GM12878 (cell line): Measurements from ENCODE around the gene COL27A1. TPM values are rescaled to one million over a fixed set of nuclear protein-coding genes. Genes with fewer than 3 reads are reported as not detected.

Source experiments
- ATAC-seq: fragments of 200-7000 bp; cut with Tn5 transposase; 3 replicates; pipeline ENCODE4 v1.9.1; 2020; ENCODE audit warnings: mild to moderate bottlenecking, moderate library complexity
- BruUV-seq: library from RNA; stranded (reverse); fragments of 400-500 nt; replicated peaks from 2 replicates; lab custom pipeline; 2021; lab: Mats Ljungman, UMichigan
- CTCF ChIA-PET: fragments of 300-600 bp; sonication (Branson Sonifier 250); formaldehyde crosslinking; extraction: SDS; loops from one replicate; lab custom pipeline; 2021; ENCODE audit warnings: inconsistent platforms; lab: Yijun Ruan, JAX
- POLR2A ChIA-PET: fragments of 350-600 bp; formaldehyde crosslinking; extraction: SDS; loops from one replicate; lab custom pipeline; 2021; ENCODE audit warnings: inconsistent platforms; lab: Charles Lee
- RAD21 ChIA-PET: fragments of 300-600 bp; sonication (Branson Sonifier 250); formaldehyde crosslinking; loops from one replicate; lab custom pipeline; 2023; ENCODE audit warnings: antibody characterized with exemption; ENCODE audit not compliant: unreplicated experiment; lab: Charles Lee
- SMC1A ChIA-PET: fragments of 300-600 bp; sonication (Branson Sonifier 250); formaldehyde crosslinking; loops from one replicate; lab custom pipeline; 2023; ENCODE audit not compliant: unreplicated experiment, uncharacterized antibody; lab: Charles Lee
- DNase-seq: peaks from one replicate; pipeline ENCODE4 v3.0.0-alpha.2; 2011; ENCODE audit warnings: low read depth, low spot score
- FAIRE-seq: peaks from 3 replicates; lab custom pipeline; 2011; peaks lifted over from hg19 to GRCh38; lab: Jason Lieb, UNC
- H2AFZ ChIP-seq: 2 replicates; pipeline ENCODE4 v1.6.0; 2011; ENCODE audit warnings: low read depth, low read length, control low read depth; ENCODE audit not compliant: control insufficient read depth
- H3K27ac ChIP-seq: 2 replicates; pipeline ENCODE4 v1.5.1; 2011; ENCODE audit warnings: control low read depth; ENCODE audit not compliant: control insufficient read depth, insufficient read depth
- H3K27me3 ChIP-seq, 2 experiments: replicated peaks in 1 of 2; 2 replicates each; pipeline versions ENCODE4 v1.6.0 to v1.6.1; 2011; ENCODE audit warnings: low read length in 1 of 2; ENCODE audit not compliant: control insufficient read depth in 2 of 2, insufficient read depth in 2 of 2
- H3K36me3 ChIP-seq, 2 experiments: 2 replicates each; pipeline ENCODE4 v1.5.1; 2011; ENCODE audit warnings: low read length in 1 of 2; ENCODE audit not compliant: control insufficient read depth in 2 of 2, insufficient read depth in 2 of 2
- H3K4me1 ChIP-seq: 2 replicates; pipeline ENCODE4 v1.6.1; 2011; ENCODE audit warnings: mild to moderate bottlenecking, low read length, moderate library complexity, mixed read lengths; ENCODE audit not compliant: control insufficient read depth, insufficient read depth
- H3K4me2 ChIP-seq: 2 replicates; pipeline ENCODE4 v1.6.0; 2011; ENCODE audit warnings: control low read depth; ENCODE audit not compliant: control insufficient read depth, insufficient read depth
- H3K4me3 ChIP-seq: fragments of 200-600 bp; sonication (generic); 2 replicates; pipeline ENCODE4 v1.5.1; 2016
- H3K79me2 ChIP-seq: 2 replicates; pipeline ENCODE4 v1.6.0; 2011; ENCODE audit warnings: low read length; ENCODE audit not compliant: control insufficient read depth, insufficient read depth
- H3K9ac ChIP-seq: 2 replicates; pipeline ENCODE4 v1.8.0; 2011; ENCODE audit warnings: low read length, control low read depth, mixed read lengths; ENCODE audit not compliant: control insufficient read depth, insufficient read depth
- H3K9me3 ChIP-seq: replicated peaks from 3 replicates; pipeline ENCODE4 v1.5.1; 2011; ENCODE audit warnings: mild to moderate bottlenecking, low read length; ENCODE audit not compliant: control insufficient read depth, insufficient read depth
- H4K20me1 ChIP-seq: 2 replicates; pipeline ENCODE4 v1.6.0; 2011; ENCODE audit not compliant: control insufficient read depth, insufficient read depth
- ASH2L ChIP-seq: fragments of 300-600, 200-600 bp; sonication (generic); IDR thresholded peaks from 2 replicates; pipeline ENCODE4 v1.6.1; 2017; ENCODE audit warnings: low read depth, mild to moderate bottlenecking, borderline replicate concordance
- IKZF1 ChIP-seq: fragments of 450-650 bp; conservative IDR thresholded peaks from 2 replicates; pipeline ENCODE4 v1.6.1; 2017; ENCODE audit warnings: antibody characterized with exemption, mild to moderate bottlenecking
- KDM1A ChIP-seq: fragments of 200-600 bp; sonication (generic); IDR thresholded peaks from 2 replicates; pipeline ENCODE4 v1.6.1; 2016; ENCODE audit warnings: borderline replicate concordance
- NFIC ChIP-seq: IDR thresholded peaks from 2 replicates; pipeline ENCODE4 v1.6.1; 2012; ENCODE audit warnings: low read depth, mild to moderate bottlenecking, inconsistent platforms, low read length, moderate library complexity
- RAD21 ChIP-seq: IDR thresholded peaks from 2 replicates; pipeline ENCODE4 v1.6.1; 2011; ENCODE audit warnings: mild to moderate bottlenecking, low read depth, low read length, moderate library complexity; ENCODE audit not compliant: insufficient read depth
- SIX5 ChIP-seq: IDR thresholded peaks from 2 replicates; pipeline ENCODE4 v1.6.1; 2011; ENCODE audit warnings: mild to moderate bottlenecking, low read depth, low read length, moderate library complexity; ENCODE audit not compliant: severe bottlenecking
- SMAD5 ChIP-seq: IDR thresholded peaks from 2 replicates; pipeline ENCODE4 v1.6.1; 2016; ENCODE audit warnings: antibody characterized with exemption, low read depth
- SMC3 ChIP-seq: IDR thresholded peaks from 2 replicates; pipeline ENCODE4 v1.6.1; 2011; ENCODE audit warnings: low read length, improper control_type of control experiment, borderline replicate concordance
- SPI1 ChIP-seq: IDR thresholded peaks from 2 replicates; pipeline ENCODE4 v1.6.1; 2011; ENCODE audit warnings: low read depth, mild to moderate bottlenecking, low read length, moderate library complexity, borderline replicate concordance; ENCODE audit not compliant: insufficient read depth
- YY1 ChIP-seq: IDR thresholded peaks from 2 replicates; pipeline ENCODE4 v1.6.1; 2011; ENCODE audit warnings: low read depth, mild to moderate bottlenecking, low read length
- ZSCAN29 ChIP-seq: fragments of 450-650 bp; IDR thresholded peaks from 2 replicates; pipeline ENCODE4 v1.6.1; 2017; ENCODE audit warnings: mild to moderate bottlenecking, moderate library complexity
- WGBS: methylation state at CpG from one replicate; pipeline ENCODE4 v1.1.6; 2016; ENCODE audit warnings: low lambda C conversion rate; ENCODE audit not compliant: insufficient replicate concordance, insufficient coverage; ENCODE audit errors: missing lambda C conversion rate; 5-methylcytosine and 5-hydroxymethylcytosine counted together
- in situ Hi-C: fragments of 300-500 bp; cut with MboI; formaldehyde crosslinking; loops from 9 replicates; pipeline ENCODE4 v1.14.3; 2018; ENCODE audit warnings: mixed read lengths
- intact Hi-C: fragments of 100-400 bp; cut with micrococcal nuclease; formaldehyde crosslinking; loops from one replicate; pipeline ENCODE4 v1.14.2; 2022; ENCODE audit not compliant: unreplicated experiment
- polyA plus RNA-seq, 11 experiments: library from polyadenylated mRNA; depleted of rRNA in 4 of 11; unstranded in 6 of 11; stranded (reverse) in 5 of 11; fragments of >200 nt; fragmentation: Nextera tagmentation in 4 of 11; fragmentation: Illumina TruSeq in 1 of 11; extraction: Ambion mirVana in 4 of 11; extraction: Trizol in 1 of 11; gene quantifications; 1 replicate in 1 of 11; 2 replicates in 10 of 11; pipeline versions ENCODE4 v1.2.1 to v1.2.3, GENCODE V29; 2011 to 2016; ENCODE audit warnings: inconsistent platforms in 2 of 11, missing spikeins in 2 of 11, low read depth in 1 of 11
- total RNA-seq, 4 experiments: library from RNA; depleted of rRNA in 3 of 4; stranded (reverse); fragments of >200 nt in 3 of 4; fragmentation: Illumina TruSeq in 1 of 4; extraction: Trizol in 1 of 4; gene quantifications; 2 replicates each; pipeline versions ENCODE4 v1.2.1 to v1.2.3, GENCODE V29; 2013 to 2021
- TF ChIP-seq, protein P1 (sequence below): IDR thresholded peaks from 2 replicates; pipeline ENCODE4 v1.6.1; 2012; ENCODE audit warnings: mild to moderate bottlenecking, low read depth, low read length
- TF ChIP-seq, protein P2 (sequence below): fragments of 450-650 bp; IDR thresholded peaks from 2 replicates; pipeline ENCODE4 v1.6.1; 2016; ENCODE audit warnings: mild to moderate bottlenecking, moderate library complexity, borderline replicate concordance
- TF ChIP-seq, protein P3 (sequence below): IDR thresholded peaks from 2 replicates; pipeline ENCODE4 v1.6.1; 2012; ENCODE audit warnings: low read depth, low read length, improper control_type of control experiment
- TF ChIP-seq, protein P4 (sequence below): fragments of 450-650 bp; IDR thresholded peaks from 2 replicates; pipeline ENCODE4 v1.6.1; 2016; ENCODE audit warnings: mild to moderate bottlenecking

The COL27A1 gene
- total and polyA plus RNA-seq, 10 of the 15 experiments (the other 5 are each of a cell fraction or from before 2014, with no cell fraction given): 0.10 TPM; not detected in 9

DNA sequence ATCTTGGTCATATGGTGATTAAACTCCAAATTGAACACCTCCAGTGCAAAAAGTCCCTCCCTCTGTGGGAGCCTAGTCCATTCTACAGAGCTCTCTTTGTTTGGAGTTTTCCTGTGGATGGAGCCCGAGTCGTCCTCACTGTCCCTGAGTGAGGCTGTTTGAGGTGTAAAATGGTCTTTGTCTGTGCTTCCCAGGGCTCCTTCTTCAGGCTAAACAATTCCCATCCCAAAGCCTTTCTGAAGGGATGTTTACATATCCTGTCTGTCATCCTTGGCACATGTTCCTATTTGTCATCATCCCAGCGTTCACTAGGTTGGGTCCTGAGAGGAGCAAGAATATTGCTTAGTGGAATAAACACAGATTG, 68.9 kb downstream of the COL27A1 start:
- H3K9me3 ChIP-seq: no peaks in the 10 kb centered on the region
- POLR2A ChIA-PET: no interaction called here
- ATAC-seq (no peak), DNase-seq (no peak), FAIRE-seq (no peak)
- H3K9ac ChIP-seq: no peak overlapping the region
- no peaks in the 10 kb centered on the region for H3K4me1 ChIP-seq
- H3K27ac ChIP-seq: no peak overlapping the region
- H2AFZ ChIP-seq: no peak overlapping the region
- TF ChIP-seq, protein P1, sequence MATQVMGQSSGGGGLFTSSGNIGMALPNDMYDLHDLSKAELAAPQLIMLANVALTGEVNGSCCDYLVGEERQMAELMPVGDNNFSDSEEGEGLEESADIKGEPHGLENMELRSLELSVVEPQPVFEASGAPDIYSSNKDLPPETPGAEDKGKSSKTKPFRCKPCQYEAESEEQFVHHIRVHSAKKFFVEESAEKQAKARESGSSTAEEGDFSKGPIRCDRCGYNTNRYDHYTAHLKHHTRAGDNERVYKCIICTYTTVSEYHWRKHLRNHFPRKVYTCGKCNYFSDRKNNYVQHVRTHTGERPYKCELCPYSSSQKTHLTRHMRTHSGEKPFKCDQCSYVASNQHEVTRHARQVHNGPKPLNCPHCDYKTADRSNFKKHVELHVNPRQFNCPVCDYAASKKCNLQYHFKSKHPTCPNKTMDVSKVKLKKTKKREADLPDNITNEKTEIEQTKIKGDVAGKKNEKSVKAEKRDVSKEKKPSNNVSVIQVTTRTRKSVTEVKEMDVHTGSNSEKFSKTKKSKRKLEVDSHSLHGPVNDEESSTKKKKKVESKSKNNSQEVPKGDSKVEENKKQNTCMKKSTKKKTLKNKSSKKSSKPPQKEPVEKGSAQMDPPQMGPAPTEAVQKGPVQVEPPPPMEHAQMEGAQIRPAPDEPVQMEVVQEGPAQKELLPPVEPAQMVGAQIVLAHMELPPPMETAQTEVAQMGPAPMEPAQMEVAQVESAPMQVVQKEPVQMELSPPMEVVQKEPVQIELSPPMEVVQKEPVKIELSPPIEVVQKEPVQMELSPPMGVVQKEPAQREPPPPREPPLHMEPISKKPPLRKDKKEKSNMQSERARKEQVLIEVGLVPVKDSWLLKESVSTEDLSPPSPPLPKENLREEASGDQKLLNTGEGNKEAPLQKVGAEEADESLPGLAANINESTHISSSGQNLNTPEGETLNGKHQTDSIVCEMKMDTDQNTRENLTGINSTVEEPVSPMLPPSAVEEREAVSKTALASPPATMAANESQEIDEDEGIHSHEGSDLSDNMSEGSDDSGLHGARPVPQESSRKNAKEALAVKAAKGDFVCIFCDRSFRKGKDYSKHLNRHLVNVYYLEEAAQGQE: no peak
- TF ChIP-seq YY1 (no peak), KDM1A (no peak), NFIC (no peak), SMC3 (no peak), SIX5 (no peak), SMAD5 (no peak), SPI1 (no peak), ZSCAN29 (no peak), RAD21 (no peak), ASH2L (no peak), IKZF1 (no peak)
- TF ChIP-seq, protein P2, sequence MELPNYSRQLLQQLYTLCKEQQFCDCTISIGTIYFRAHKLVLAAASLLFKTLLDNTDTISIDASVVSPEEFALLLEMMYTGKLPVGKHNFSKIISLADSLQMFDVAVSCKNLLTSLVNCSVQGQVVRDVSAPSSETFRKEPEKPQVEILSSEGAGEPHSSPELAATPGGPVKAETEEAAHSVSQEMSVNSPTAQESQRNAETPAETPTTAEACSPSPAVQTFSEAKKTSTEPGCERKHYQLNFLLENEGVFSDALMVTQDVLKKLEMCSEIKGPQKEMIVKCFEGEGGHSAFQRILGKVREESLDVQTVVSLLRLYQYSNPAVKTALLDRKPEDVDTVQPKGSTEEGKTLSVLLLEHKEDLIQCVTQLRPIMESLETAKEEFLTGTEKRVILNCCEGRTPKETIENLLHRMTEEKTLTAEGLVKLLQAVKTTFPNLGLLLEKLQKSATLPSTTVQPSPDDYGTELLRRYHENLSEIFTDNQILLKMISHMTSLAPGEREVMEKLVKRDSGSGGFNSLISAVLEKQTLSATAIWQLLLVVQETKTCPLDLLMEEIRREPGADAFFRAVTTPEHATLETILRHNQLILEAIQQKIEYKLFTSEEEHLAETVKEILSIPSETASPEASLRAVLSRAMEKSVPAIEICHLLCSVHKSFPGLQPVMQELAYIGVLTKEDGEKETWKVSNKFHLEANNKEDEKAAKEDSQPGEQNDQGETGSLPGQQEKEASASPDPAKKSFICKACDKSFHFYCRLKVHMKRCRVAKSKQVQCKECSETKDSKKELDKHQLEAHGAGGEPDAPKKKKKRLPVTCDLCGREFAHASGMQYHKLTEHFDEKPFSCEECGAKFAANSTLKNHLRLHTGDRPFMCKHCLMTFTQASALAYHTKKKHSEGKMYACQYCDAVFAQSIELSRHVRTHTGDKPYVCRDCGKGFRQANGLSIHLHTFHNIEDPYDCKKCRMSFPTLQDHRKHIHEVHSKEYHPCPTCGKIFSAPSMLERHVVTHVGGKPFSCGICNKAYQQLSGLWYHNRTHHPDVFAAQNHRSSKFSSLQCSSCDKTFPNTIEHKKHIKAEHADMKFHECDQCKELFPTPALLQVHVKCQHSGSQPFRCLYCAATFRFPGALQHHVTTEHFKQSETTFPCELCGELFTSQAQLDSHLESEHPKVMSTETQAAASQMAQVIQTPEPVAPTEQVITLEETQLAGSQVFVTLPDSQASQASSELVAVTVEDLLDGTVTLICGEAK: no peak
- TF ChIP-seq, protein P3, sequence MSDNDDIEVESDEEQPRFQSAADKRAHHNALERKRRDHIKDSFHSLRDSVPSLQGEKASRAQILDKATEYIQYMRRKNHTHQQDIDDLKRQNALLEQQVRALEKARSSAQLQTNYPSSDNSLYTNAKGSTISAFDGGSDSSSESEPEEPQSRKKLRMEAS: no peak
- TF ChIP-seq, protein P4, sequence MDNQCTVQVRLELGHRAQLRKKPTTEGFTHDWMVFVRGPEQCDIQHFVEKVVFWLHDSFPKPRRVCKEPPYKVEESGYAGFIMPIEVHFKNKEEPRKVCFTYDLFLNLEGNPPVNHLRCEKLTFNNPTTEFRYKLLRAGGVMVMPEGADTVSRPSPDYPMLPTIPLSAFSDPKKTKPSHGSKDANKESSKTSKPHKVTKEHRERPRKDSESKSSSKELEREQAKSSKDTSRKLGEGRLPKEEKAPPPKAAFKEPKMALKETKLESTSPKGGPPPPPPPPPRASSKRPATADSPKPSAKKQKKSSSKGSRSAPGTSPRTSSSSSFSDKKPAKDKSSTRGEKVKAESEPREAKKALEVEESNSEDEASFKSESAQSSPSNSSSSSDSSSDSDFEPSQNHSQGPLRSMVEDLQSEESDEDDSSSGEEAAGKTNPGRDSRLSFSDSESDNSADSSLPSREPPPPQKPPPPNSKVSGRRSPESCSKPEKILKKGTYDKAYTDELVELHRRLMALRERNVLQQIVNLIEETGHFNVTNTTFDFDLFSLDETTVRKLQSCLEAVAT: no peak
- no peaks in the 10 kb centered on the region for H4K20me1 ChIP-seq
- no TSS peak for BruUV-seq
- peaks cover 3% of the 10 kb centered on the region in 2 experiments; a peak in 3 of 4 replicates for H3K27me3 ChIP-seq
- RAD21 ChIA-PET: no interaction called here
- WGBS: 0% methylated on average over 3 of the region's 3 CpGs
- in situ Hi-C loops (no loop called here), intact Hi-C loops (no loop called here)
- no peak overlapping the region for H3K4me2 ChIP-seq
- H3K36me3 ChIP-seq: no peaks in the 10 kb centered on the region
- CTCF ChIA-PET: no interaction called here
- H3K79me2 ChIP-seq: no peaks in the 10 kb centered on the region
- H3K4me3 ChIP-seq: no peak overlapping the region
- SMC1A ChIA-PET: no interaction called here
